Right cardiac atrium (tissue), 5 donors: ENCODE measurements around the gene RNF208. TPM values are rescaled to one million over a fixed set of nuclear protein-coding genes. Genes with fewer than 3 reads are reported as not detected.

Source experiments
- ATAC-seq, 2 donors: fragments of 200-7000 bp; cut with Tn5 transposase; one replicate each; pipeline versions ENCODE4 v1.8.0 to v1.9.1; 2020; ENCODE audit warnings: moderate library complexity in 2 of 2, mild to moderate bottlenecking in 1 of 2
- DNase-seq, 3 donors: peaks; one replicate each; pipeline ENCODE4 v3.0.0-alpha.2; 2020
- H3K27ac ChIP-seq: one replicate; pipeline ENCODE4 v1.5.1; 2013; ENCODE audit warnings: mild to moderate bottlenecking, low read length, control low read depth, moderate library complexity
- H3K27me3 ChIP-seq: one replicate; pipeline ENCODE4 v1.6.1; 2013; ENCODE audit not compliant: control insufficient read depth, insufficient read depth
- H3K4me1 ChIP-seq: one replicate; pipeline ENCODE4 v1.6.1; 2013; ENCODE audit warnings: low read length; ENCODE audit not compliant: control insufficient read depth, insufficient read depth
- H3K4me3 ChIP-seq: one replicate; pipeline ENCODE4 v1.5.1; 2013; ENCODE audit warnings: low read length, control low read depth
- H3K9me3 ChIP-seq: one replicate; pipeline ENCODE4 v1.6.1; 2013; ENCODE audit warnings: low read length; ENCODE audit not compliant: control insufficient read depth
- WGBS: extraction: QIAGEN DNeasy Blood & Tissue Kit; methylation state at CpG from one replicate; pipeline ENCODE4 v1.1.7; 2013; 5-methylcytosine and 5-hydroxymethylcytosine counted together
- intact Hi-C, 4 donors: fragments of 100-400 bp; cut with DNase I; formaldehyde crosslinking; loops; one replicate each; pipeline versions ENCODE4 v1.11.0 to v1.14.0; 2022 to 2023
- polyA plus RNA-seq: library from polyadenylated mRNA; stranded (reverse); fragments of 200-250 nt; gene quantifications from one replicate; pipeline ENCODE4 v1.2.3, GENCODE V29; 2013
- total RNA-seq, 4 donors: library from RNA; stranded (reverse); fragmentation: NEBNext Ultra II Directional; extraction: Animal tissue kit (Norgen Biotek cat#: 25700); gene quantifications; one replicate each; pipeline ENCODE4 v1.2.1, GENCODE V29; 2021
- donor health status: healthy with polysubstance abuse.
- donor health status: DM: no; HTN: yes; CAD: no.
- donor health status: DM: no; HTN: no; CAD: no.
- donor health status: DM: no; HTN: yes; CAD: no; lungs with severe emphysema.
- donor health status: DM: yes; HTN: yes; CAD: no.

Gene RNF208
- total and polyA plus RNA-seq, 5 donors, result 17.7 to 36.0 (median 25.4) TPM

DNA sequence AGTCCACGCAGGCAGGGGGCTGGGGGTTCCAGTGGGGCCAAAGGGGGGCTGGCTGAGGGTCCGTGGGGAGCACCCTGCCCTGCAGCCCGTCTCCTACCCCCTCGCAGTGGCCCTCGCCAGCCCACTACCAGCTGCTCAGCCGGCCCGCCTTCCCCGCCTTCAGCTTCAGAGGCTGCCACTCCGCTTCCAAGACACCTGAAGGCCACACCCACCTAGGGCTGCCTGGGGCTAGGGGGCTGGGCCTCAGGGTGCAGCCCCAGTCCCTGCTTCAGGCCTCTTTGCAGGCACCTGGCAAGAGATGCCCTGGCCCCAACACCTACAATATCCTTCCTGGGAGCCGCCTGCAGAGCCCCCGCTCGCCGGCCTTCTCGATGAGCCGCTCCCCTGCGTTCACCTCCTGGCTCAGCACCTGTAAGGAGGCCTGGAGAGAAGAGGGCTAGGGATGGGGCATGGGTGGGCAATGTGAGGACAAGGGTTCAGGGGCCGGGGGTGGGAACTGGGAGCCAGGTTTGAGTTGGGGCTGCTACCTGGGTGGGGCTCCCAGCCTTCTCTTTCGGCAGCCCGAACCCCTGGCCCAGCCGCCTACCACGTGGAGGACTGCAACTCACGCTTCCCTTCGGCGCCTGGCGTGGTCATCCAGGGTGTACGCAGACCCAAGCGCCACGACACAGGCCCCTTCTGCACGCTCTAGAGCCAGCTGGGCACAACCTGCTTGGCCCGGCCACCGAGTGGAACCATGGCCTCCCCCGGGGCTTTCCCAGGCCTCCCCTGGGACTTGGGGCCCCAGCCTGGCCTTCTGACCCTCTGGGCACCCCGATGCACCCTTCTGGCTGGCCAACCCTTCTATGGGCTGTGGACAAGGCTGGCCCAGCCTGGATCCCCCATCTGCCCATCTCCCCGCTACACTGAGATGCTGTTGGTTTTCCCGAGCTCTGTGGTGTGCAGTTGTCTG lies 30.8 kb upstream of the RNF208 start:
- Histone ChIP-seq H3K27me3 (no peaks in the 10 kb centered on the region), H3K9me3 (no peaks in the 10 kb centered on the region), H3K4me3 (no peak overlapping the region), H3K27ac (no peak overlapping the region), H3K4me1 (peaks cover 7% of the 10 kb centered on the region)
- WGBS, result 89% methylated on average over 35 of the region's 35 CpGs
- no peak for DNase-seq
- ATAC-seq, result no peak
- intact Hi-C loops, result no loop called here

GRCh38 chr9:137251490-137252268 lies 29.6 kb upstream of the RNF208 start:
- Histone ChIP-seq H3K9me3 (no peaks in the 10 kb centered on the region), H3K4me1 (peaks cover 7% of the 10 kb centered on the region), H3K4me3 (no peak overlapping the region), H3K27ac (no peak overlapping the region), H3K27me3 (no peaks in the 10 kb centered on the region)
- DNase-seq (no peak), ATAC-seq (no peak)
- intact Hi-C loops, result no loop called here
- 86% methylated on average over 22 of the region's 22 CpGs for WGBS

- DNase-seq (no peak), ATAC-seq (no peak)
- Histone ChIP-seq H3K9me3 (no peaks in the 10 kb centered on the region), H3K27ac (peak within 1 kb of the TSS; percentile 30), H3K4me1 (peaks cover 7% of the 10 kb centered on the region), H3K27me3 (no peaks in the 10 kb centered on the region), H3K4me3 (no peak within 1 kb of the TSS)
- WGBS, result 67% methylated on average over 4 of the region's 4 CpGs
- intact Hi-C loops, result no loop called here
Measured at GRCh38 chr9:137251194-137251461, 29.1 kb upstream of the RNF208 start, which contains the start of gene STPG3. STPG3 (plus strand) TSS chr9:137251286; CDS start chr9:137251287, 1 bp downstream.

- ATAC-seq, result peak in 1 of 2 donors; percentile 1
Measured at GRCh38 chr9:137250329-137251193, 28.5 kb upstream of the RNF208 start.

GRCh38 chr9:137247916-137248175 lies 25.8 kb upstream of the RNF208 start:
- WGBS, result 81% methylated on average over 6 of the region's 6 CpGs
- Histone ChIP-seq H3K27me3 (no peaks in the 10 kb centered on the region), H3K4me3 (no peak overlapping the region), H3K4me1 (peaks cover 4% of the 10 kb centered on the region), H3K27ac (no peak overlapping the region), H3K9me3 (no peaks in the 10 kb centered on the region)
- intact Hi-C loops, result loop anchor here in 1 of 4 donors (10.0 kb wide), 1 partner anchor 1203 kb away; no protein-coding TSS in a partner anchor
- ATAC-seq, result no peak
- DNase-seq, result no peak

More at GRCh38 chr9:137250329-137251193, 28.5 kb upstream of the RNF208 start:
- H3K27me3 ChIP-seq, result no peaks in the 10 kb centered on the region
- DNase-seq, result no peak
- 46% methylated on average over 18 of the region's 18 CpGs for WGBS
- H3K27ac ChIP-seq, result peak overlapping the region; percentile 30
- intact Hi-C loops, result no loop called here
- H3K9me3 ChIP-seq, result no peaks in the 10 kb centered on the region
- peaks cover 7% of the 10 kb centered on the region for H3K4me1 ChIP-seq
- H3K4me3 ChIP-seq, result no peak overlapping the region

GRCh38 chr9:137247135-137247915 lies 25.3 kb upstream of the RNF208 start:
- H3K9me3 ChIP-seq, result no peaks in the 10 kb centered on the region
- ATAC-seq (no peak), DNase-seq (no peak)
- 73% methylated on average over 20 of the region's 20 CpGs for WGBS
- intact Hi-C loops, result loop anchor here in 1 of 4 donors (10.0 kb wide), 1 partner anchor 1203 kb away; no protein-coding TSS in a partner anchor
- H3K27me3 ChIP-seq, result no peaks in the 10 kb centered on the region
- no peak overlapping the region for H3K4me3 ChIP-seq
- peak overlapping the region; percentile 22 for H3K27ac ChIP-seq
- peaks cover 5% of the 10 kb centered on the region for H3K4me1 ChIP-seq

GRCh38 chr9:137245450-137246421 lies 23.7 kb upstream of the RNF208 start:
- H3K27me3 ChIP-seq, result no peaks in the 10 kb centered on the region
- H3K9me3 ChIP-seq, result no peaks in the 10 kb centered on the region
- WGBS, result 91% methylated on average over 25 of the region's 25 CpGs
- intact Hi-C loops, result loop anchor here in 1 of 4 donors (10.0 kb wide), 1 partner anchor 1201 kb away; no protein-coding TSS in a partner anchor
- H3K27ac ChIP-seq, result no peak overlapping the region
- ATAC-seq, result no peak
- H3K4me3 ChIP-seq, result no peak overlapping the region
- H3K4me1 ChIP-seq, result peaks cover 7% of the 10 kb centered on the region
- no peak for DNase-seq

GRCh38 chr9:137244486-137245449 lies 22.7 kb upstream of the RNF208 start:
- no peaks in the 10 kb centered on the region for H3K27me3 ChIP-seq
- intact Hi-C loops, result loop anchor here in 1 of 4 donors (10.0 kb wide), 1 partner anchor 1200 kb away; no protein-coding TSS in a partner anchor
- H3K4me1 ChIP-seq, result peaks cover 3% of the 10 kb centered on the region
- no peak overlapping the region for H3K4me3 ChIP-seq
- no peaks in the 10 kb centered on the region for H3K9me3 ChIP-seq
- no peak for DNase-seq
- no peak for ATAC-seq
- WGBS, result 64% methylated on average over 36 of the region's 36 CpGs
- H3K27ac ChIP-seq, result no peak overlapping the region
